BLaER1 treated with 17β-estradiol and CSF1 and Interleukin-3, amounts not matched to agents 10 nM and 100 nM (cell line): ENCODE results near the gene NKD2.

ENCODE experiments used
- H3K27ac ChIP-seq, 11 experiments: shearing (Covaris generic); formaldehyde crosslinking; 2 replicates each; pipeline ENCODE4 v1.8.1; 2022
- H3K27me3 ChIP-seq, 11 experiments: shearing (Covaris generic); formaldehyde crosslinking; 2 replicates each; pipeline ENCODE4 v1.8.1; 2022
- H3K36me3 ChIP-seq, 11 experiments: shearing (Covaris generic); formaldehyde crosslinking; 2 replicates each; pipeline ENCODE4 v1.8.1; 2022
- H3K4me1 ChIP-seq, 10 experiments: shearing (Covaris generic); formaldehyde crosslinking; 2 replicates each; pipeline ENCODE4 v1.8.1; 2022
- H3K4me2 ChIP-seq, 11 experiments: shearing (Covaris generic); formaldehyde crosslinking; 2 replicates each; pipeline ENCODE4 v1.8.1; 2022
- H3K4me3 ChIP-seq, 10 experiments: shearing (Covaris generic); formaldehyde crosslinking; 2 replicates each; pipeline ENCODE4 v1.8.1; 2022
- H3K9ac ChIP-seq, 11 experiments: shearing (Covaris generic); formaldehyde crosslinking; 2 replicates each; pipeline ENCODE4 v1.8.1; 2022
- H3K9me3 ChIP-seq, 11 experiments: shearing (Covaris generic); formaldehyde crosslinking; replicated peaks in 1 of 11; 2 replicates each; pipeline ENCODE4 v1.8.1; 2022
- H4K20me1 ChIP-seq, 11 experiments: shearing (Covaris generic); formaldehyde crosslinking; 2 replicates each; pipeline ENCODE4 v1.8.1; 2022
- Cebpa-rat ChIP-seq, 11 experiments: shearing (Covaris generic); IDR thresholded peaks; 2 replicates each; pipeline ENCODE4 v1.8.1; 2022

The NKD2 gene

GRCh38 chr5:1031306-1031959, 22.8 kb downstream of the NKD2 start:
- peaks cover 15 to 35% (median 28%) of the 10 kb centered on the region in 10 experiments for H3K4me1 ChIP-seq
- no peak for TF ChIP-seq Cebpa-rat (IDR thresholded peaks at IDR 0.05)

GRCh38 chr5:1032011-1032410, 23.4 kb downstream of the NKD2 start:
- TF ChIP-seq Cebpa-rat (IDR thresholded peaks at IDR 0.05) = no peak
- H3K9me3 ChIP-seq = no peaks in the 10 kb centered on the region; a peak in 3 of 22 replicates
- H3K4me3 ChIP-seq = no peak overlapping the region
- H4K20me1 ChIP-seq = peaks cover 0 to 82% (median 21%) of the 10 kb centered on the region in 11 experiments; a peak in 11 of 22 replicates
- H3K9ac ChIP-seq = no peak overlapping the region
- peaks cover 0 to 27% (median 12%) of the 10 kb centered on the region in 11 experiments; a peak in 16 of 22 replicates for H3K27me3 ChIP-seq
- H3K27ac ChIP-seq = no peak overlapping the region
- no peak overlapping the region for H3K4me2 ChIP-seq
- peaks cover 0 to 37% (median 2%) of the 10 kb centered on the region in 11 experiments; a peak in 8 of 22 replicates for H3K36me3 ChIP-seq
- peaks cover 15 to 33% (median 28%) of the 10 kb centered on the region in 10 experiments for H3K4me1 ChIP-seq

More at GRCh38 chr5:1031306-1031959, 22.8 kb downstream of the NKD2 start:
- Histone ChIP-seq H4K20me1 (peaks cover 0 to 86% (median 21%) of the 10 kb centered on the region in 11 experiments; a peak in 11 of 22 replicates), H3K4me2 (no peak overlapping the region), H3K4me3 (no peak overlapping the region), H3K9me3 (no peaks in the 10 kb centered on the region), H3K27me3 (peaks cover 0 to 27% (median 12%) of the 10 kb centered on the region in 11 experiments; a peak in 16 of 22 replicates), H3K27ac (no peak overlapping the region), H3K36me3 (peaks cover 0 to 32% (median 0%) of the 10 kb centered on the region in 11 experiments; a peak in 7 of 22 replicates), H3K9ac (no peak overlapping the region)

- peaks cover 0 to 79% (median 19%) of the 10 kb centered on the region in 11 experiments; a peak in 11 of 22 replicates for H4K20me1 ChIP-seq
- no peak overlapping the region for H3K4me3 ChIP-seq
- H3K27ac ChIP-seq = no peak overlapping the region
- TF ChIP-seq Cebpa-rat (IDR thresholded peaks at IDR 0.05) = no peak
- H3K4me1 ChIP-seq = peaks cover 15 to 27% (median 25%) of the 10 kb centered on the region in 10 experiments
- peaks cover 0 to 43% (median 7%) of the 10 kb centered on the region in 11 experiments; a peak in 10 of 22 replicates for H3K36me3 ChIP-seq
- H3K9ac ChIP-seq = no peak overlapping the region
- H3K27me3 ChIP-seq = peaks cover 0 to 26% (median 12%) of the 10 kb centered on the region in 11 experiments; a peak in 16 of 22 replicates
- peaks cover 0 to 5% (median 0%) of the 10 kb centered on the region in 11 experiments; a peak in 4 of 22 replicates for H3K9me3 ChIP-seq
- H3K4me2 ChIP-seq = no peak overlapping the region
These were observed 24.0 kb downstream of the NKD2 start for GRCh38 chr5:1032551-1033027.

- Histone ChIP-seq H3K27me3 (peaks cover 0 to 20% (median 6%) of the 10 kb centered on the region in 11 experiments; a peak in 16 of 22 replicates), H4K20me1 (peaks cover 0 to 73% (median 13%) of the 10 kb centered on the region in 11 experiments; a peak in 10 of 22 replicates), H3K9me3 (peaks cover 0 to 10% (median 0%) of the 10 kb centered on the region in 11 experiments; a peak in 5 of 22 replicates), H3K4me2 (no peak overlapping the region), H3K4me3 (no peak overlapping the region), H3K27ac (no peak overlapping the region), H3K9ac (no peak overlapping the region), H3K4me1 (peaks cover 15 to 21% (median 19%) of the 10 kb centered on the region in 10 experiments), H3K36me3 (peaks cover 0 to 49% (median 13%) of the 10 kb centered on the region in 11 experiments; a peak in 11 of 22 replicates)
- no peak for TF ChIP-seq Cebpa-rat (IDR thresholded peaks at IDR 0.05)
These were observed 24.6 kb downstream of the NKD2 start for GRCh38 chr5:1033178-1033577.

- TF ChIP-seq Cebpa-rat (IDR thresholded peaks at IDR 0.05) = no peak
- Histone ChIP-seq H3K4me2 (no peak overlapping the region), H4K20me1 (peaks cover 0 to 67% (median 7%) of the 10 kb centered on the region in 11 experiments; a peak in 9 of 22 replicates), H3K4me1 (peaks cover 9 to 15% (median 13%) of the 10 kb centered on the region in 10 experiments), H3K9me3 (peaks cover 0 to 16% (median 4%) of the 10 kb centered on the region in 11 experiments; a peak in 9 of 22 replicates), H3K36me3 (peaks cover 0 to 55% (median 19%) of the 10 kb centered on the region in 11 experiments; a peak in 12 of 22 replicates), H3K27me3 (peaks cover 0 to 13% (median under 1%) of the 10 kb centered on the region in 11 experiments; a peak in 10 of 22 replicates), H3K9ac (no peak overlapping the region), H3K4me3 (no peak overlapping the region), H3K27ac (no peak overlapping the region)
These were observed 25.2 kb downstream of the NKD2 start for GRCh38 chr5:1033606-1034420.

GRCh38 chr5:1034421-1034905, 25.9 kb downstream of the NKD2 start:
- H3K4me2 ChIP-seq = no peak overlapping the region
- H3K9ac ChIP-seq = no peak overlapping the region
- H3K4me3 ChIP-seq = no peak overlapping the region
- no peak overlapping the region for H3K27ac ChIP-seq
- H3K36me3 ChIP-seq = peaks cover 0 to 59% (median 23%) of the 10 kb centered on the region in 11 experiments; a peak in 12 of 22 replicates
- peaks cover 2 to 8% (median 7%) of the 10 kb centered on the region in 10 experiments; a peak in 18 of 20 replicates for H3K4me1 ChIP-seq
- peaks cover 0 to 21% (median 7%) of the 10 kb centered on the region in 11 experiments; a peak in 11 of 22 replicates for H3K9me3 ChIP-seq
- no peak for TF ChIP-seq Cebpa-rat (IDR thresholded peaks at IDR 0.05)
- H3K27me3 ChIP-seq = peaks cover 0 to 7% (median 0%) of the 10 kb centered on the region in 11 experiments; a peak in 4 of 22 replicates
- peaks cover 0 to 60% (median 7%) of the 10 kb centered on the region in 11 experiments; a peak in 8 of 22 replicates for H4K20me1 ChIP-seq

- H3K27me3 ChIP-seq = peaks cover 0 to 2% (median 0%) of the 10 kb centered on the region in 11 experiments; a peak in 1 of 22 replicates
- H3K9me3 ChIP-seq = peaks cover 0 to 24% (median 9%) of the 10 kb centered on the region in 11 experiments; a peak in 13 of 22 replicates
- H4K20me1 ChIP-seq = peaks cover 0 to 55% (median 4%) of the 10 kb centered on the region in 11 experiments; a peak in 8 of 22 replicates
- H3K27ac ChIP-seq = no peak overlapping the region
- H3K9ac ChIP-seq = no peak overlapping the region
- TF ChIP-seq Cebpa-rat (IDR thresholded peaks at IDR 0.05) = no peak
- peaks cover 0 to 62% (median 23%) of the 10 kb centered on the region in 11 experiments; a peak in 12 of 22 replicates for H3K36me3 ChIP-seq
- no peak overlapping the region for H3K4me3 ChIP-seq
- H3K4me1 ChIP-seq = peaks cover 0 to 4% (median 1%) of the 10 kb centered on the region in 10 experiments; a peak in 7 of 20 replicates
- H3K4me2 ChIP-seq = no peak overlapping the region
These were observed 26.4 kb downstream of the NKD2 start for GRCh38 chr5:1034986-1035385.
